Colonic mucosa (tissue), 4 donors: Measurements from ENCODE around the gene ANKRD13A. TPM values are rescaled to one million over a fixed set of nuclear protein-coding genes. Genes with fewer than 3 reads are reported as not detected.

Source experiments
- DNase-seq: peaks from one replicate; pipeline ENCODE4 v3.0.0-alpha.2; 2020
- H3K27ac ChIP-seq: fragments of 200-600 bp; one replicate; pipeline ENCODE4 v1.8.0; 2021
- H3K27me3 ChIP-seq: fragments of 200-600 bp; one replicate; pipeline ENCODE4 v1.8.0; 2021
- H3K36me3 ChIP-seq: fragments of 200-600 bp; one replicate; pipeline ENCODE4 v1.8.0; 2021
- H3K4me1 ChIP-seq: fragments of 200-600 bp; one replicate; pipeline ENCODE4 v1.8.0; 2021; ENCODE audit warnings: mild to moderate bottlenecking
- H3K4me3 ChIP-seq: fragments of 200-600 bp; one replicate; pipeline ENCODE4 v1.8.0; 2021
- H3K9ac ChIP-seq, 2 donors: one replicate each; pipeline ENCODE4 v1.7.0; 2013; ENCODE audit warnings: control low read depth in 2 of 2, low read depth in 2 of 2, low read length in 2 of 2
- H3K9me3 ChIP-seq: fragments of 200-600 bp; one replicate; pipeline ENCODE4 v1.8.0; 2021
- intact Hi-C: fragments of 100-400 bp; cut with DNase I; formaldehyde crosslinking; loops from one replicate; pipeline ENCODE4 v1.14.1; 2022
- total RNA-seq, 2 donors: library from RNA; stranded (reverse); fragmentation: NEBNext Ultra II Directional in 1 of 2; extraction: Animal tissue kit (Norgen Biotek cat#: 25700) in 1 of 2; gene quantifications; one replicate each; pipeline ENCODE4 v1.2.1, GENCODE V29; 2021
- TF ChIP-seq, protein P1 (sequence below): fragments of 200-600 bp; IDR thresholded peaks from one replicate; pipeline ENCODE4 v1.8.0; 2022; ENCODE audit warnings: antibody characterized with exemption, mild to moderate bottlenecking
- donor health status: healthy.
- donor health status: DM: no; HTN: no; CAD: no.
- donor health status: DM: no; HTN: no; CAD: no.

The ANKRD13A gene
- total RNA-seq, 2 donors from 2014 or later = 39.9 to 69.1 TPM

DNA sequence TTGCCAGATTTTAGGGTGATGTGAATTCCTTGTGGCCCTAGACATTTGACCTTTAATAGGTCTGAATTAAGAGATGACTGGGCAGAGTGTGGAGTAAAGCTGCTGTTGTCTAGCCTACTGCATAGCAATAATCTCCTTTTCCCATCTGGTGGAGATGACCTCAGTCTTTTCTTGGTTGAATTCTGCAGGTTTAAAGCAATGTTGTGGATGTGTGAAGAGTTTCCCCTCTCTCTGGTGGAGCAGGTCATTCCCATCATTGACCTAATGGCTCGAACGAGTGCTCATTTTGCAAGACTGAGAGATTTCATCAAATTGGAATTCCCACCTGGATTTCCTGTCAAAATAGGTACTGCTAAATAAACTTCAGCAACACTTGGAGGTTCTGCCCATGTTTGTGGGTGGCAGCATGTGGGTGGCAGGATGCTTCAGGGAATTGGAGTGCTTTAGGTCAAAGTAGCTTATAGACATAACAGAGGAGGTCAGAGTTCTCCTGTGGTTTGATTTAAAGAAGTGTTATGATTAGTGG lies 30.1 kb downstream of the ANKRD13A start:
- Histone ChIP-seq H3K9ac (no peak overlapping the region), H3K36me3 (peaks cover 1% of the 10 kb centered on the region), H3K27me3 (no peaks in the 10 kb centered on the region), H3K9me3 (no peaks in the 10 kb centered on the region), H3K4me1 (no peaks in the 10 kb centered on the region), H3K27ac (no peak overlapping the region), H3K4me3 (no peak overlapping the region)
- TF ChIP-seq, protein P1, sequence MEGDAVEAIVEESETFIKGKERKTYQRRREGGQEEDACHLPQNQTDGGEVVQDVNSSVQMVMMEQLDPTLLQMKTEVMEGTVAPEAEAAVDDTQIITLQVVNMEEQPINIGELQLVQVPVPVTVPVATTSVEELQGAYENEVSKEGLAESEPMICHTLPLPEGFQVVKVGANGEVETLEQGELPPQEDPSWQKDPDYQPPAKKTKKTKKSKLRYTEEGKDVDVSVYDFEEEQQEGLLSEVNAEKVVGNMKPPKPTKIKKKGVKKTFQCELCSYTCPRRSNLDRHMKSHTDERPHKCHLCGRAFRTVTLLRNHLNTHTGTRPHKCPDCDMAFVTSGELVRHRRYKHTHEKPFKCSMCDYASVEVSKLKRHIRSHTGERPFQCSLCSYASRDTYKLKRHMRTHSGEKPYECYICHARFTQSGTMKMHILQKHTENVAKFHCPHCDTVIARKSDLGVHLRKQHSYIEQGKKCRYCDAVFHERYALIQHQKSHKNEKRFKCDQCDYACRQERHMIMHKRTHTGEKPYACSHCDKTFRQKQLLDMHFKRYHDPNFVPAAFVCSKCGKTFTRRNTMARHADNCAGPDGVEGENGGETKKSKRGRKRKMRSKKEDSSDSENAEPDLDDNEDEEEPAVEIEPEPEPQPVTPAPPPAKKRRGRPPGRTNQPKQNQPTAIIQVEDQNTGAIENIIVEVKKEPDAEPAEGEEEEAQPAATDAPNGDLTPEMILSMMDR = no peak
- DNase-seq = no peak
- intact Hi-C loops = no loop called here

- no peak overlapping the region for H3K4me3 ChIP-seq
- TF ChIP-seq, protein P1 = no peak
- no peak for DNase-seq
- no peaks in the 10 kb centered on the region for H3K27me3 ChIP-seq
- intact Hi-C loops = no loop called here
- no peak overlapping the region for H3K9ac ChIP-seq
- H3K36me3 ChIP-seq = peaks cover 20% of the 10 kb centered on the region
- no peaks in the 10 kb centered on the region for H3K9me3 ChIP-seq
- no peak overlapping the region for H3K27ac ChIP-seq
- H3K4me1 ChIP-seq = no peaks in the 10 kb centered on the region
Measured at GRCh38 chr12:110033888-110034287, 34.7 kb downstream of the ANKRD13A start.

DNA sequence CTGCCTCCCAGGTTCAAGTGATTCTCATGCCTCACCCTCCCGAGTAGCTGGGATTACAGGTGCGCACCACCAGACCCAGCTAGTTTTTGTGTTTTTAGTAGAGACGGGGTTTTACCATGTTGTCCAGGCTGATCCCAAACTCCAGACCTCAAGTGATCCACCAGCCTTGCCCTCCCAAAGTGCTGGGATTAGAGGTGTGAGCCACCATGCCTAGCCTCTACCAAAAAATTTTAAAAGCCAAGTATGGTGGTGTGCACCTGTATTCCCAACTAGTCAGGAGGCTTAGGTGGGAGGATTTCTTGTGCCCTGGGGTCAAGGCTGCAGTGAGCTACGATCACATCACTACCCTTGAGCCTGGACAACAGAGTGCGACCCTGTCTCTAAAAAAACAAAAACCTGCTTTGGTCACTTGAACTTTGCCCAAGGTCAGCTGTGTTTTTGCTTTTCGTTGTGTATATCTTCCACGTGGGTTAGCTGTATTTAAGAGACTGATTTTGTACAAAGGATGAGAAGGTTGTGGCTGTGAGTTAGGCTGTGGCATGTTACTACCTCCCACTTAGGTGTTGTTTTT lies 36.4 kb downstream of the ANKRD13A start:
- Histone ChIP-seq H3K4me3 (no peak overlapping the region), H3K27me3 (no peaks in the 10 kb centered on the region), H3K9ac (no peak overlapping the region), H3K27ac (no peak overlapping the region), H3K36me3 (peaks cover 20% of the 10 kb centered on the region), H3K9me3 (no peaks in the 10 kb centered on the region), H3K4me1 (peaks cover 12% of the 10 kb centered on the region)
- intact Hi-C loops = no loop called here
- DNase-seq = no peak
- TF ChIP-seq, protein P1 = no peak

GRCh38 chr12:110037315-110037714 lies 38.1 kb downstream of the ANKRD13A start:
- Histone ChIP-seq H3K9ac (no peak overlapping the region), H3K9me3 (no peaks in the 10 kb centered on the region), H3K4me3 (no peak overlapping the region), H3K4me1 (peaks cover 12% of the 10 kb centered on the region), H3K27ac (no peak overlapping the region), H3K36me3 (peaks cover 20% of the 10 kb centered on the region), H3K27me3 (no peaks in the 10 kb centered on the region)
- intact Hi-C loops = no loop called here
- TF ChIP-seq, protein P1 = no peak
- DNase-seq = no peak

- H3K9me3 ChIP-seq = no peaks in the 10 kb centered on the region
- peaks cover 20% of the 10 kb centered on the region for H3K36me3 ChIP-seq
- TF ChIP-seq, protein P1 = no peak
- H3K4me3 ChIP-seq = no peak overlapping the region
- no peaks in the 10 kb centered on the region for H3K27me3 ChIP-seq
- DNase-seq = no peak
- H3K4me1 ChIP-seq = peaks cover 12% of the 10 kb centered on the region
- intact Hi-C loops = no loop called here
- H3K9ac ChIP-seq = peak overlapping the region in 1 of 2 donors; percentile 16
- peak overlapping the region; percentile 76 for H3K27ac ChIP-seq
Measured at GRCh38 chr12:110038741-110039084, 39.5 kb downstream of the ANKRD13A start.
